ENCODE measurements around the gene FMN1.

FMN1 gene

DNA sequence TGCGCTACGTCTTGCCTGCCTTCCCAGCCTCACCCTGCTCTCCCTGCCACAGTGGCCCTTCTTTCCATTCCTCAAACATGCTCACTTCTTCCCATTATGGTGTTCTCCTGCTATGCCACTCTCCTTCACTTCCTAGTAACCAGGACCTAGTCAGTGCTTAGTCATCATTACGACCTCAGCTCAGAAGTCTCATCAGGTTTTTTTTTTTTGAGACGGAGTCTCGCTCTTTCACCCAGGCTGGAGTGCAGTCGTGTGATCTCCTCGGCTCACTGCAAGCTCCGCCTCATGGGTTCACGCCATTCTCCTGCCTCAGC is 327.2 kb downstream of the FMN1 start:
- no peak for TF ChIP-seq POLR2A (IDR thresholded peaks at IDR 0.05; ENCODE audit: low read depth, low read length)
- TF ChIP-seq TAF1 (IDR thresholded peaks at IDR 0.05; ENCODE audit: borderline replicate concordance, low read depth, low read length): no peak
- no peak for TF ChIP-seq POLR2AphosphoS5 (IDR thresholded peaks at IDR 0.05; ENCODE audit: low read depth, low read length)
- FAIRE-seq (no peak), DNase-seq (ENCODE audit: insufficient read length) (no peak)

- TF ChIP-seq TAF1 (IDR thresholded peaks at IDR 0.05; ENCODE audit: borderline replicate concordance, low read depth, low read length) (no peak), POLR2AphosphoS5 (IDR thresholded peaks at IDR 0.05; ENCODE audit: low read depth, low read length) (no peak), POLR2A (IDR thresholded peaks at IDR 0.05; ENCODE audit: low read depth, low read length) (no peak)
- DNase-seq (ENCODE audit: insufficient read length): no peak
- no peak for FAIRE-seq
Measured at GRCh38 chr15:32866454-32867312, 327.8 kb downstream of the FMN1 start.

- no peak for DNase-seq (ENCODE audit: insufficient read length)
- FAIRE-seq: no peak
- TF ChIP-seq POLR2AphosphoS5 (IDR thresholded peaks at IDR 0.05; ENCODE audit: low read depth, low read length) (no peak), TAF1 (IDR thresholded peaks at IDR 0.05; ENCODE audit: borderline replicate concordance, low read depth, low read length) (no peak), POLR2A (IDR thresholded peaks at IDR 0.05; ENCODE audit: low read depth, low read length) (no peak)
Measured at GRCh38 chr15:32864841-32865240, 329.7 kb downstream of the FMN1 start.

- no peak for TF ChIP-seq TAF1 (IDR thresholded peaks at IDR 0.05; ENCODE audit: borderline replicate concordance, low read depth, low read length)
Measured at GRCh38 chr15:32864051-32864450, 330.5 kb downstream of the FMN1 start.

GRCh38 chr15:32861761-32862160 is 332.8 kb downstream of the FMN1 start:
- peak; percentile 14 for DNase-seq (ENCODE audit: insufficient read length)
- no peak for TF ChIP-seq POLR2A (IDR thresholded peaks at IDR 0.05; ENCODE audit: low read depth, low read length)
- TF ChIP-seq POLR2AphosphoS5 (IDR thresholded peaks at IDR 0.05; ENCODE audit: low read depth, low read length): no peak
- no peak for TF ChIP-seq TAF1 (IDR thresholded peaks at IDR 0.05; ENCODE audit: borderline replicate concordance, low read depth, low read length)
- FAIRE-seq: no peak

More at GRCh38 chr15:32864051-32864450, 330.5 kb downstream of the FMN1 start:
- DNase-seq (ENCODE audit: insufficient read length) (no peak), FAIRE-seq (no peak)

- TF ChIP-seq TAF1 (IDR thresholded peaks at IDR 0.05; ENCODE audit: borderline replicate concordance, low read depth, low read length) (no peak), POLR2A (IDR thresholded peaks at IDR 0.05; ENCODE audit: low read depth, low read length) (no peak), POLR2AphosphoS5 (IDR thresholded peaks at IDR 0.05; ENCODE audit: low read depth, low read length) (no peak)
- DNase-seq (ENCODE audit: insufficient read length) (no peak), FAIRE-seq (no peak)
Measured at GRCh38 chr15:32861174-32861573, 333.3 kb downstream of the FMN1 start.

GRCh38 chr15:32859996-32860395 is 334.5 kb downstream of the FMN1 start:
- FAIRE-seq: no peak
- TF ChIP-seq POLR2A (IDR thresholded peaks at IDR 0.05; ENCODE audit: low read depth, low read length) (no peak), TAF1 (IDR thresholded peaks at IDR 0.05; ENCODE audit: borderline replicate concordance, low read depth, low read length) (no peak), POLR2AphosphoS5 (IDR thresholded peaks at IDR 0.05; ENCODE audit: low read depth, low read length) (no peak)
- DNase-seq (ENCODE audit: insufficient read length): no peak

DNA sequence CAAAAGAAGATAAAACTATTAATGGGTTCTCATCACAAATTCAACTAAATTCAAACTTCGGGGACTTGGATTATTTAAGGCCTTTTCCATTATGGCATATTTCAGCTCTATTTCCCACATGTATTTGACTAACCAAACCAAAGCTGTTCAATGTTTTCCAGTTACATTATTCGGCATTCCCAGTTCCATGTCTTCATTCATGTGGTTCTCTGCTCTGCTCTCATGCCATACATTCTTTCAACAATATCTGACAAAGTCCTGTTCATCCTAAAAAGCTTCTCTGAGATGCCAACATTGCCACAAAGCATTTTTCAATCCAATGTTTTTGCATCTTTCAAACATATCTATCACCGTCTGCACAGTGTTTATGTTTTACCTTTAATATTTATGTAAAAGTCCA is 335.3 kb downstream of the FMN1 start:
- TF ChIP-seq POLR2AphosphoS5 (IDR thresholded peaks at IDR 0.05; ENCODE audit: low read depth, low read length) (no peak), POLR2A (IDR thresholded peaks at IDR 0.05; ENCODE audit: low read depth, low read length) (no peak), TAF1 (IDR thresholded peaks at IDR 0.05; ENCODE audit: borderline replicate concordance, low read depth, low read length) (no peak)
- no peak for DNase-seq (ENCODE audit: insufficient read length)
- FAIRE-seq: no peak

DNA sequence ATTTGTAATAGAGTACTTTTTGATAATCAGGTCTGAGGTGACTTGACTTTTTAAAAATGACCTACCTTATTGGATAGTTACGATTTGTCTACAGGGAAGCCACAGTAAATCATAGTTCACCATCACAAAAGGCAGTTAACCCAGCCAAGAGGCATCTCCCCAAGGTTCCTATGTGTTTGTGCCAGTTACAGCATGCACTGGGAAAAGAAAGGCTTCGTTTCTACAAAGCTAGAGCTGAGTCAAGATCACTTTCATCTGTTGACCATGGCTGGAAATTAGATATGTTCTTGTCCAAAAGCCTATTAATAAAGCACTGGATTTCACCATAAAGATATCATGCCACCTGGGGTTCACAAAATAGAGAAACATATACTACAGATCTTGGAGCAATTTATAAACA is 336.8 kb downstream of the FMN1 start:
- FAIRE-seq: no peak
- TF ChIP-seq POLR2A (IDR thresholded peaks at IDR 0.05; ENCODE audit: low read depth, low read length) (no peak), POLR2AphosphoS5 (IDR thresholded peaks at IDR 0.05; ENCODE audit: low read depth, low read length) (no peak), TAF1 (IDR thresholded peaks at IDR 0.05; ENCODE audit: borderline replicate concordance, low read depth, low read length) (no peak)
- no peak for DNase-seq (ENCODE audit: insufficient read length)

DNA sequence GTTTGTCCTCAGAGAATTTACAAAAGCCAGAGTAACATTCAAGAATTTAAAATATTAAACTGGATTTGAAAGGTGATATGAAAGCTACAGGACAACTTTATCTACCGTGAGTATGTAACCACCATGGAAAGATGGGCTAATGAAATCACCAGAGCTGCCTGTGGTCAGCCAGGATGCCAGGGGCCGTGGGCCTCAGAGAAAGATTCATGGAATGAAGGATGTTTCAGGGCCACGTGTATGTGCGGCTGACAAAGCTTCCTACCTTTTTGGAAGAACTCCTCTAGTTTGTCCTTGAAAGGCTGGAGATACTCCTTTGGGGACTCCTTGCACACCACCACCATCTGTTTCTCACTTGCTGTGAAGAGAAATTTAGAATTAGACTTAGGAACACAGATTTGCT is 337.8 kb downstream of the FMN1 start:
- no peak for FAIRE-seq
- TF ChIP-seq TAF1 (IDR thresholded peaks at IDR 0.05; ENCODE audit: borderline replicate concordance, low read depth, low read length): no peak
- no peak for TF ChIP-seq POLR2AphosphoS5 (IDR thresholded peaks at IDR 0.05; ENCODE audit: low read depth, low read length)
- TF ChIP-seq POLR2A (IDR thresholded peaks at IDR 0.05; ENCODE audit: low read depth, low read length): no peak
- DNase-seq (ENCODE audit: insufficient read length): no peak

- no peak for FAIRE-seq
- no peak for TF ChIP-seq POLR2AphosphoS5 (IDR thresholded peaks at IDR 0.05; ENCODE audit: low read depth, low read length)
- TF ChIP-seq POLR2A (IDR thresholded peaks at IDR 0.05; ENCODE audit: low read depth, low read length): no peak
- no peak for TF ChIP-seq TAF1 (IDR thresholded peaks at IDR 0.05; ENCODE audit: borderline replicate concordance, low read depth, low read length)
- DNase-seq (ENCODE audit: insufficient read length): no peak
Measured at GRCh38 chr15:32855942-32856341, 338.6 kb downstream of the FMN1 start.

DNA sequence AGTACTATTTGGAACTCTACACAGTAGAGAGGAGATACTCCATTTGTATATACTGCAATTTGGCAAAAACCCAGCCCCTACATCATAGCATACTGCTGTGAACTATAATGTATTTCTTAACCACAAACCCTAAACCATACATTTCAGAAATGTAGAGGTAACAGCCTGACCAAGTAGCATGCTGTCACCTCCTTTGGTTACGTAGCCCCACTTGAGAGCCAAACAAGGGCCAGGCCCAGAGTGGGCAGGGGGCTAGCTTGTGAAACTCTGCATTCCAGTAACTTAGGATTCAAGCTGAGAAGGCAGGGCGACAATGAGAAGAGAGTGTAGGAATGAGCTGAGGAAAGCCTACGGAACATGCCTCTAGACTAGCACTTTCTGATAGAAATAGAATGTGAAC is 340.9 kb downstream of the FMN1 start:
- FAIRE-seq: no peak
- DNase-seq (ENCODE audit: insufficient read length): no peak
- TF ChIP-seq TAF1 (IDR thresholded peaks at IDR 0.05; ENCODE audit: borderline replicate concordance, low read depth, low read length) (no peak), POLR2AphosphoS5 (IDR thresholded peaks at IDR 0.05; ENCODE audit: low read depth, low read length) (no peak), POLR2A (IDR thresholded peaks at IDR 0.05; ENCODE audit: low read depth, low read length) (no peak)

Data from GM12892 (cell line).